HPDE6-E6E7 (cell line): Measurements from ENCODE around the gene GOLGA5.
A peak's percentile ranks its signal among the peaks of the same experiment; 100 is the strongest.
"Not testable (repeated sequence)": the region's sequence is repeated elsewhere in the genome, so short reads cannot be mapped to it uniquely, and the experiment has no call there.

Experiments used
- DNase-seq: peaks from one replicate; pipeline ENCODE4 v3.0.0; 2011; ENCODE audit warnings: missing footprints; ENCODE audit errors: extremely low spot score

The GOLGA5 gene

GRCh38 chr14:92780444-92781232 lies 13.5 kb upstream of the GOLGA5 start:
- no peak for DNase-seq

GRCh38 chr14:92781350-92781749 lies 12.8 kb upstream of the GOLGA5 start:
- DNase-seq, result no peak

- peak; percentile 44 for DNase-seq
Observed at GRCh38 chr14:92783813-92784431, 10.2 kb upstream of the GOLGA5 start.

- DNase-seq, result peak; percentile 20
Observed at GRCh38 chr14:92785667-92786426, 8.3 kb upstream of the GOLGA5 start.

- no peak for DNase-seq
Observed at GRCh38 chr14:92786427-92786756, 7.7 kb upstream of the GOLGA5 start.

GRCh38 chr14:92787554-92787953 lies 6.6 kb upstream of the GOLGA5 start:
- no peak for DNase-seq

- no peak for DNase-seq
Observed at GRCh38 chr14:92789457-92790089, 4.5 kb upstream of the GOLGA5 start.

- no peak for DNase-seq
Observed at GRCh38 chr14:92792885-92793284, 1.2 kb upstream of the GOLGA5 start.

GRCh38 chr14:92794547-92794941 lies 439 bp downstream of the GOLGA5 start:
- no peak for DNase-seq

GRCh38 chr14:92794961-92795360 lies 856 bp downstream of the GOLGA5 start:
- DNase-seq, result no peak

GRCh38 chr14:92797935-92798653 lies 4.0 kb downstream of the GOLGA5 start:
- no peak for DNase-seq

GRCh38 chr14:92798811-92799210 lies 4.7 kb downstream of the GOLGA5 start:
- DNase-seq, result no peak

- no peak for DNase-seq
Observed at GRCh38 chr14:92800012-92800411, 5.9 kb downstream of the GOLGA5 start.

- DNase-seq, result no peak
Observed at GRCh38 chr14:92800525-92800924, 6.4 kb downstream of the GOLGA5 start.

- no peak for DNase-seq
Observed at GRCh38 chr14:92801917-92802316, 7.8 kb downstream of the GOLGA5 start.

GRCh38 chr14:92802678-92803077 lies 8.6 kb downstream of the GOLGA5 start:
- no peak for DNase-seq

GRCh38 chr14:92813201-92813600 lies 19.1 kb downstream of the GOLGA5 start:
- DNase-seq, result no peak

- DNase-seq, result no peak
Observed at GRCh38 chr14:92819011-92819597, 25.0 kb downstream of the GOLGA5 start.

GRCh38 chr14:92819680-92820535 lies 25.8 kb downstream of the GOLGA5 start:
- not testable (repeated sequence) for DNase-seq

GRCh38 chr14:92820536-92820840 lies 26.4 kb downstream of the GOLGA5 start:
- DNase-seq, result not testable (repeated sequence)
